Measurements from ENCODE around the gene PTH1R. TPM values are rescaled to one million over a fixed set of nuclear protein-coding genes. Genes with fewer than 3 reads are reported as not detected.

The PTH1R gene
- total RNA-seq, 1 experiment from 2014 or later: 1.0 TPM

GRCh38 chr3:46869440-46869839 lies 8.1 kb upstream of the PTH1R start:
- H3K79me2 ChIP-seq (ENCODE audit: insufficient read depth, low read length): no peaks in the 10 kb centered on the region
- no peaks in the 10 kb centered on the region for H3K4me1 ChIP-seq (ENCODE audit: insufficient read depth, low read length)

More at GRCh38 chr3:46869440-46869839, 8.1 kb upstream of the PTH1R start:
- Histone ChIP-seq H3K9ac (ENCODE audit: extremely low read depth, insufficient read length, low read length) (no peak overlapping the region), H2AFZ (ENCODE audit: low read length) (no peak overlapping the region), H3K4ac (ENCODE audit: low read depth, low read length) (no peak overlapping the region), H3K23ac (ENCODE audit: insufficient read length, low read depth, low read length) (no peak overlapping the region), H3K56ac (ENCODE audit: insufficient read length, low read depth, low read length) (no peak overlapping the region), H4K91ac (ENCODE audit: insufficient read length, low read depth, low read length) (no peak overlapping the region), H3K18ac (ENCODE audit: insufficient read length, low read depth, low read length) (no peak overlapping the region), H2BK5ac (ENCODE audit: insufficient read length, low read length) (no peak overlapping the region), H3T11ph (ENCODE audit: low read length) (no peak overlapping the region), H3K23me2 (ENCODE audit: insufficient read length, low read depth, low read length, poor library complexity, severe bottlenecking) (no peaks in the 10 kb centered on the region), H3K14ac (ENCODE audit: insufficient read depth, low read length) (no peak overlapping the region), H2BK20ac (ENCODE audit: low read depth, low read length, poor library complexity, severe bottlenecking) (no peak overlapping the region), H3K27ac (ENCODE audit: insufficient read length, low read depth, low read length) (no peak overlapping the region), H2BK120ac (ENCODE audit: low read depth, low read length, poor library complexity, severe bottlenecking) (no peak overlapping the region), H2BK12ac (ENCODE audit: insufficient read length, low read depth, low read length) (no peak overlapping the region), H3K79me1 (ENCODE audit: insufficient read depth, low read depth, low read length, poor library complexity, severe bottlenecking) (no peaks in the 10 kb centered on the region), H4K20me1 (ENCODE audit: control insufficient read depth, insufficient read depth, insufficient read length) (no peaks in the 10 kb centered on the region), H4K8ac (replicated peaks; ENCODE audit: insufficient read length, low read depth, low read length) (no peak overlapping the region), H4K5ac (ENCODE audit: insufficient read length, low read depth, low read length) (no peak overlapping the region), H3K9me3 (ENCODE audit: control insufficient read depth, low read depth, low read length) (no peaks in the 10 kb centered on the region), H3K4me2 (ENCODE audit: insufficient read depth, insufficient read length, low read length) (no peak overlapping the region), H3K27me3 (ENCODE audit: insufficient read depth, low read length) (no peaks in the 10 kb centered on the region; the same call in 1 of the 2 replicates), H2AK5ac (ENCODE audit: insufficient read length, low read length) (no peak overlapping the region), H2BK15ac (ENCODE audit: low read depth, low read length) (no peak overlapping the region)
- peaks cover 58% of the 10 kb centered on the region for H3K27me3 Mint-ChIP-seq (ENCODE audit: low read depth)
- H3K4me3 Mint-ChIP-seq: no peak overlapping the region
- TF ChIP-seq CTCF (conservative IDR thresholded peaks at IDR 0.05): no peak
- H3K9me3 Mint-ChIP-seq: no peaks in the 10 kb centered on the region
- no peak overlapping the region for H3K27ac Mint-ChIP-seq
- H3K36me3 Mint-ChIP-seq (ENCODE audit: insufficient read depth in 1 of 3, low read depth in 3 of 3): no peaks in the 10 kb centered on the region
- WGBS (ENCODE audit: extremely low coverage, insufficient read length, low lambda C conversion rate): no CpG with 5 or more reads among the region's 10 CpGs
- H3K4me1 Mint-ChIP-seq: peaks cover 2 to 13% of the 10 kb centered on the region in 2 experiments
- no peak for DNase-seq

Data from H9 (cell line).